ENCODE measurements around the gene TCF7L2.
"Not testable (repeated sequence)": the region's sequence is repeated elsewhere in the genome, so short reads cannot be mapped to it uniquely, and the experiment has no call there.

Gene TCF7L2

DNA sequence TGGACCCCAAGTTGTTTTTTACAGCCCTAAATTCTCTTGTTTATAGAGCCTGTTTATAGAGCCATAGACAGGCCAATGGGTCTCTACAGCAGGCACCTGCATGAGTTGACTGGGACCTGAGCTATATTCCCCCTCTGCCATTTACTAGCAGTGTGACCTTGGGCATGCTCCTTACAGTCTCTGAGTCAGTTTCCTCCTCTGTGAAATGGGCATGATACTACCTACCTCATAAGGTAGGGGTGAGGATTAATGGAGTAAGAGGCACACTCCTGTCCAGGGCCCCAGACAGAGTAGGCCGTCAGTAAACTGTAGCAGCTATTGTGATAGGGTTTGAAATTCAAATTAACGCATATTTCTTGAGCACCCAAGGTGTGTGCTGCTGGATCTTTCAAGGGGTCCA, 138.1 kb downstream of the TCF7L2 start:
- in situ Hi-C loops (cut with HindIII; ENCODE audit: low sequenced_read_pairs): no loop called here

DNA sequence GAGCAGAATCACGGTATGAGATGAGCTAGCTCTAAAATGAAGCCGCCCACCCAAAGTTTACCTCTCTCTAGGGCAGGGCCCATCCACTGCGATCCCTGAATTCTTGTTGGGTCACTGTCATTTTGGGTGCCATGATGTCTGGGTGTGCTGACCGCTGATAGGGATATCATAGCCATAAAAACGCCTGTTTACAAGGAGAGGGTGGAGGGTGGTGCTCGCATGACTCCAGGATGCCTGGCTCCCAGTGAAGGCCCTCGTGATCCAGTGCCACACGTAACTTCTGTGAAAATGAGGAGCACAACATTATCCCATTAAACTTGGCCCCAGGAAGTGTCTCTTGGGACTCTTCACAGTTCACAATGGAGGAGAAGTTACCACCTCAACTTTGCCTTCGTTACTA, 139.5 kb downstream of the TCF7L2 start:
- in situ Hi-C loops (cut with HindIII; ENCODE audit: low sequenced_read_pairs): no loop called here

DNA sequence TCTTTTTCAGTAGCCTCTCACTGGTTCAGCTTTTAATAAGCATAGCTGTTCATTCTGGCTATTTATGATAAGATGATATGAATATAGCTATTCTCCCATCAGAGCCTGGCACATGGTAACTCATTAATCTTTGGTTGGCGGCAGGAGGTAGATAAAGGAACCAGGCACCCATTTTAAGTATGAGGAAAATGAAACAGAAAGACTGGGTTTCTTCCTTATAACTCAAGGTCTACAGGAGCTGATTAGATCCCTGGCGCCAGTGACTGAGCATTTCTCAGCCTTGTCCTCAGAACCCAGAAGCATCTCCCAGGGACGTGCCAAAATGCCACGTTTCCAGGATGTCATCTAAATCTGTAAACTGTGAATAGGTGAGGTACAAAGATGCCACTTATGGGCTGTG, 141.9 kb downstream of the TCF7L2 start:
- in situ Hi-C loops (cut with HindIII; ENCODE audit: low sequenced_read_pairs): no loop called here

DNA sequence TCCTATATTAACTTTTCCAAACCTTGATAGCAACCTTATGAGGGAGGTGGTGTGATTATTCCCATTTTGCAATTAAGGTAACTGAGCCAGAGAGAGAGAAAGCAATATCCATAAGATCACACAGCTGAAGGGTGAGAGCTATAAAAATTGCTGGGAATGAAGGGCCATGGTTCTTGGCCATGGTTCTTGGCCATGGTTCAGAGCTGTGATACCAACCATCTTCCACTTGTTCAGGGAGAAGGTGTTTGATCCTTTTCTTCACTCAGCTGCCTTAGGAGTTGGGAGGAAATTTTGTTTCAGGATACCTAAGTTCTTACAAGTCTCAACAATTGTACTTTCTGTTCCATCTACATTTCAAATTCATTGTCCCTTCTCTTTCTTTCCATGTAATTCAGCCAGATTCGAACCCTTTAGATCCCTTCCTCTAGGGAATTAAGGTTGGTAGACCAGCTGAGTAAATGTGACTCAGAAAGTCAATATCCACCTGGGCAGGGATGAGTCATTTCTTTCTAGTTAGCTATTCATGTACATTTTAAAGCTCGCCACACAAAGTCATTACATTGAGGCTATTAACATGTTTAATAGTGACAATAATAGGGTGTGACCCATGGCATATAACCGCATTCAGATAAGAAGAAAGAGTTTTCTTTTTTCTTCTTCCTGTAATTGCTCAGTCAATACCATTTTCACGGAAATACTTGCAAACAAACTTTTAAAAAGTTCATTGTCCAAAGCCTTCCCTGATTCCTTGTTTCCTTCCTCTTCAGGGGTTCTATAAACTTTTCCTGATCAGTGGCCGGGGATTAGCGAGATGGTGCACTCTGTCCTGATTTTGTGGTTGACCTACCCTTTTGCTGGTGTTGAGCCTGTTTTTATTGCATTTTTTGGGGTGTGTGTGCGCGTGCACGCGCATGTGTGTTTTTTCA, 143.4 kb downstream of the TCF7L2 start:
- in situ Hi-C loops (cut with HindIII; ENCODE audit: low sequenced_read_pairs): no loop called here

DNA sequence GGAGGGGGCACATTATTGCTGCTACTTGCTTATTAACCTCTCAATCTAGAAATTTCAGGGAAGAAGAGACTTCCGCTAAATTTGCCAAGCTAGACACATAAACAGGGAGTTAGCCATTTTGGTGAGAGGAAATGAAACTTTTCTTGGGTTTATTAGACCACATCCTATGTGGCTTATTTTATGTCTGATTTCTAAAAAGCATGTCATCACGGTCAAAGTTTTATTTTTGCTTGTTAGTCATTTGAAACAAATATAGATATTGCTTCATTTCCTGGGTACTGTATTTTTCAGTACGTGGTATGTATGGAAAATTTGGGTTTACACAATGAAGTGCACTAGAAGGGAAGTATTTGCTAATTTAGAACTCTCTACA, 144.1 kb downstream of the TCF7L2 start:
- in situ Hi-C loops (cut with HindIII; ENCODE audit: low sequenced_read_pairs): no loop called here

DNA sequence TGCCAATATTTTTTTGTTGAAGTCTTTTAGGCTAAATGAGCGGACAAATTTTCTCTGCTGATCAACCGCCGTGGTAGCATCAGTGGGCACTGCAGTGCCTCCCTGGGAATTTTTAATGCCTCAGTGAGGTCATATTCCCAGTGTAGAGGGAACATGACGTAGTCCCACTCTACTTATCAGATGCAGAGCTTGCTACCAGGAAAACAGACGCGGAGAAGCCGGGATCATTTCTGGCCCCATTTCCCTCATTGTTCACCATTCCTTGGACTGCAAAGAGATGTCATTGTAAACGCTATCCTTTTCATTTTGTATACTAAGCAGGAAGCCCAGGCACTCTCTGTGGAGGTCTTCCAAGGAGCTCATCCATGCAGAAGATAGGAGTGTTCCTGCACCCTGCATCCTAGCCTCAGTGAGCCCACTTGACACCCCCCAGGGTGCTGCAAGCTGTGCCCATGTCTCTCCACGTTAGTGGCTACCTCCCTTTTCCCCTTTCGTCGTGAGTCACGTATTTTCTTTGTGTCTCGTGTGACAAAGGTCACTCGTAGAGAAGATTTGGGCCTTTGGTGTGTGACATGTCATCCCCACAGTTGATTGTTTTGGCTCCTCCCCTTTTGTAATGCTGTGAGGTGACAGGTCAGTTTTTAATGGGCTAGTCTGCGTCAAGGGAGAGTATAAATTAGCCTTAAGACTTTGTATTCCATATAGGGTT, 145.5 kb downstream of the TCF7L2 start:
- in situ Hi-C loops (cut with HindIII; ENCODE audit: low sequenced_read_pairs): no loop called here

DNA sequence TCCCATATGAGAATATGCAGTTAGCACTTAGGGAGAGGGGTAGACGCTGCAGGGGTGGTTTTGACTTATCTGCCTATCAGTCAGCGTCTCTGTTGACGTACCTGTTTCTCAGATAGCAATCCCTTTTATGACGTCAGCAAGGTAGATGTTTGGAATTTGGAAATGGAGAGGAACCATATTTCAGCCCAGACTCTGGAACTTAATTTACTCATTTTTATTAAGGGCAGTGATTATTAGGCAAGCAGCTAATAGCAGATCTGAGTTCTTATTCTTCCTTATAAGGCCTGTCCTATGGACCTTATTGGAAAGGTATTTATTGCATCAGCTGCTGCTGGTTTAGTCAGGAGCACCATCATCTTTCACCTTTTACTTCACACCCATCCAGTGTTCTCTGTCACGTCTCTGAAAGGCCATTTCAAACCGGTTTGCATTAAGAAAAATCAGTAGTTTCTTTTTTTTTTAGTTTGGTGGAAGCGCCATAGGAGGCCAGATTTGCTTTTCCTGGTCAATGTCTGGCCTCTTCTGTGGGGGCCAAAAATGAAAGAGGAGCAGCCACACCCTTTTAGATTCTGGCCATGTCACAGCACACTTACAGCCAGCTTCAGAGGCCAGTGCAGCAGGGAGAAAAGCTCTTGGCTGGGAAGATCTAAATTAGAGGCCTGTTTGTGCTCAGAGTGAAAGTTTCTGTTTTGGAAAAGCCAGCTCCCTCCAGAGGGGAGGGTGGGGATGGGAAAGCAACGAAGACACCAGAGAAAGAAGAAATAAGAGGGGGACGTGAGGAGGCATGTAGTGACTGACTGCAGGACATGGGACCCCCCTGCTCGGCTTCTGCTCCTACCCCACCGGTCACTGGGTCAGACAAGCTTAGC, 146.3 kb downstream of the TCF7L2 start:
- in situ Hi-C loops (cut with HindIII; ENCODE audit: low sequenced_read_pairs): no loop called here

DNA sequence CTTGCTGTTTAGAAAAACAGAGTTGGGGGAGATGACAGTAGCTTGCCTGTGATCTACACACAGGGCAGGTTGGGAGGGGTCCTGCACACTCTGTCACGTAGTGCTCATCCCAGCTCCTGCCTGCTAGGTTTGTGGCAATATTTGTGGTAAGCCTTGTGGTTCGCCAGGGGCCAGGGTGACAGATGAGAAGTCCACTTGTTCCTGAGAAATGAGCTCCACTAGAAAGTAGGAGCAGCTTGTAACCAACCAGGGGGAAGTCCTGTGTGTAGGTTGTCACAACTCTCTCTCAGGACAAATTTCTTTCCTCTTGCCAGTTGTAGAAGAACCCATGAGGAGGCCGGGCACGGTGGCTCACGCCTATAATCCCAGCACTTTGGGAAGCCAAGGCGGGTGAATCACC, 147.0 kb downstream of the TCF7L2 start:
- in situ Hi-C loops (cut with HindIII; ENCODE audit: low sequenced_read_pairs): no loop called here

DNA sequence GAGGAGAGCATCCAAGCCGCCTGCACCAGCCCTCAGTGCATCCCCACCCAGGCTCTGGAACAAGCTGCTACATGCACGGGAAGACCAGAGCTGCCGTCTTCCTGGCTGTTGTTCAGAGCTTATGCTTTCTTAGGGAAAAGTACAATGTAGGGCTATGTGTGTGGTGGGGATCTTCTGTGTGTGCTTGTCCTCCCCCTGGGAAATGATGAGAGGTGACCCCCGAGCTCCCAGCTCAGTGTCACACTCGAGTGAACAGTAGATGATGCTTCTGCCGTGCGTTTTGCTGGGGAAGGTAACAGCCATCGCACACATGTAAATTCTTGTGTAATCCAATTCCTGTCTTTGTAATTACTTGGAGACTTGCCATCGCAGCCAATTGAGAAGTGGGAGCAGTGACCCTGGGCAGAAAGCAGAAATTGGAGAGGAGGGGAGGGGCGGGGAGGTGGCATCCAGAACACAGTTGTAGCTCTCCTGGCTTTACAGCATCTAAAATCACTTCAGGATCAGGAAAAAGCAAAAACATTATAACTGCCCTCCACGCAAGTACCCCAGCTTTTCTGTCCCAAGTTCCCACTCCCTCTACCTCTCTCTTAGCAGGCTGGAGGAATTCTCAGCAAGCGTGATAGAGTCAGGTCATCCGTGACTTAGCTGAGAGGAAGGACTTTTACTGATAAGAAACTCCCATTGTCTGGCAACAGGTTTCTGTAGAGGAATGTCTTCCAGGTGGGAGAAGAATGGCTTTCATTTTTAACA, 149.6 kb downstream of the TCF7L2 start:
- in situ Hi-C loops (cut with HindIII; ENCODE audit: low sequenced_read_pairs): no loop called here

DNA sequence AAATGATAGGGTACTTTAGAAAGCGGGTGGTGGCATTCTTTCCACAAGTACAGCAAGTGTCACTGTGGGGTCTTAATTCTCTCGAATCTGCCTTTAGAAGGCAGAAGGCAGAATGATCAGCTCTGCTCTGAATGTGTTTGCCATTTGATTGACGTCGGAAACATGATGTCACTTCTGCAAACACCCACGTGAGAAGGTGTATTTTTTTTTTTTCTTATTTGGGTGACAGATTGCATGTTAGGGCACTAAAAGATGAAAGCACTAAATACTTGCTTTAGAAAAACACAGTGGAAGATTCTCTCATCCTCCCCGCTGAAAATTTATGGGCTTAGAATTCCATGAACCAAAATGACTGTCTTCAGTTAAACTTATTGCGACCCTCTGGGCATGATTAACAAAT, 150.2 kb downstream of the TCF7L2 start:
- in situ Hi-C loops (cut with HindIII; ENCODE audit: low sequenced_read_pairs): no loop called here

DNA sequence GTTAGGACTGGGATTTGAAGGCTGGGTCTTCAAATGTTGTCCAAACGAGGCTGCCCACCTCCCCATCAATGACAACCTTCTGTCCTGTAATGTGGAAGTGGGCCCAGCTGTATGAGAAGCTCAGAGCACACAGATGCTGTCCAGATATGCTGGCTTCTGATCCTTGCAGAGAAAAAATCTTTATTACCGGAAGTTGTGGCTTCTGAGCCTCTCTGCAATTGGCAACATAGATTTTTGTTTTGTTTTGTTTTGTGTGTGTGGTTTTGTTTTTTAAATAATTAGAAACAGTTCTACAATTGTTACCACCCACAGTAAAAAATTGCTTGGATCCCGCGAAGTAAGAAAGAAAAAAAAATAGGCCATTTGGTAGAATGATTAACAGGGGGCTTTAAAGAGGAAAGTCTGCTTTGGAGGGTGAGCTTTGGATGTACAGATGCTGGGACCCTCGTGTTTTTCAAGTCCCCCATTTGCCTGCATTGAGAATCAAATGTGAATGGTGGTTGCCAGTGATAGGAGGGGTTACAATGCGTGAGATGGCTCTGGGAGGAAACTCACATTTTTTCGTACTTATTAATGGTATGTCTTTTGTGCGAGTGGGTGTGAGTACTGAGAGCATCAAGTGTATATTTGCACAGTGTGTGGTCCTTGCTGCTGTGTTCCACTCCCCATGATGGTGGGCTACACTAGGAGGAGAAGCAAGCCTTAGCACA, 153.2 kb downstream of the TCF7L2 start:
- in situ Hi-C loops (cut with HindIII; ENCODE audit: low sequenced_read_pairs): no loop called here

DNA sequence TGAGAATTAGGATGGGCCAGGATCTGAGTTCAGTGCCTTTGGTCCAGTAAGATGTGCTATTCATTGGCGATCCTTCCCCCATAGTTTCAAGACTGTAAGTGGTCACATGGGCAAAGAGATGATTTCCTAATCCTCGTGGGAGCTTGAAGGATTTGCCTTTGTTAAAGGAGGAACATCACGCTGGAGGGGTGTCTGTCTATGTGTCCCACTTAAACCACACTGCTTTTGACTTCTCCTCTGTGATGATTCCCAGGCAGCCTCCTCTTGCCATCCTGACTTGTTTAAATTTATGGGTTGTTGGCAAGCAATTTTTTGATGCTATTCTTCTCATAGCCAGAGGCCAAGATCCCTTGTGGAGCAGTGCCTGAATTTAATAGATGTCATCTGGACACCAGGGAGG, 154.0 kb downstream of the TCF7L2 start:
- in situ Hi-C loops (cut with HindIII; ENCODE audit: low sequenced_read_pairs): no loop called here

DNA sequence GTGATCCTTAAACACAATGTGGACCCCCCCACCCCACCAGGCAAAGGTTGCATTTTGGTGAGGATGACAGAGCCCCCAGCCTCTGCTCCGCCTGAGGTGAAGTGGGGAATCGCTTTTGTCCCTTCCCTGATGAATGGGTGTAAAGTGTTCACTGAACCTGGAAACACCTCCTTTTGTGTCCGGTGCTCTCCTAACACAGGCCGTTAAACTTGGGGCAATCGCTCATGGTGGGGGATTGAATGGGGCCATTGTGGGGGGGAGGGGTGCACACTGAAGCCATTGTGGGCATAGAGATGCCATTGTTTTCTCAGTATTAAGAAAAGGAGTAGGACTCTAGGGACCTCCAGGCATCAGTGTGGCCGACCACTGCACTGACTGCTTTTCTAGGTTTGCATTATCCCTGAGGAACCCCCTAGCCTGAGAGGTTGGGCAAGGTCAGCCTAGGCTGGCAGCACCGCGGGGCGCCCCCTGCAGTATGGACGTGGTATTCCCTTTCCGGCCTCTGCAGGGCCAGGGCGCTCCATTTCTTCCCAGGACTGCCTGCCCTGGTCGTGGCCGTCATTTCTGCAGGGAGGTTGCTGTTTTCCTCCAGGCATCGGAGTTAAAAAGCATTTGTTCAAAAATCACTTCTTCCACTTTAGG, 158.3 kb downstream of the TCF7L2 start:
- in situ Hi-C loops (cut with HindIII; ENCODE audit: low sequenced_read_pairs): no loop called here

DNA sequence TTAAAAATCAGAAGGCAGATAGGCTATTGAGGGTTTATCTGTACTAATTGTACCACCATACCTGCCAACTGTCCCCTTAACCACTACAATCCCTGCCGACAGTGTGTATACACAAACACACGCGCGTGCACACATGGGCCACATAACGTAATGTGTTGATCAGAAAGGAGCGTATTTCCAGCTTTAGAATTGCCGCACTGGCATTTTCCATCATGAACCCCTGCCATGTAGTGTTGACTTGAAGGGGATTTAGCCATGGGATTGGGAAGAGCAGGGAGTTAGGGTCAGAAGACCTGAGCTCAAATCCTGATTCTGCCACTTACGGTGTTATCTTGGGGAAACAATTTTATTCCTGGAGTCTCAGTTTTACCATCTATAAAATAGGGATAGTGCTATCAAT, 158.9 kb downstream of the TCF7L2 start:
- in situ Hi-C loops (cut with HindIII; ENCODE audit: low sequenced_read_pairs): no loop called here

DNA sequence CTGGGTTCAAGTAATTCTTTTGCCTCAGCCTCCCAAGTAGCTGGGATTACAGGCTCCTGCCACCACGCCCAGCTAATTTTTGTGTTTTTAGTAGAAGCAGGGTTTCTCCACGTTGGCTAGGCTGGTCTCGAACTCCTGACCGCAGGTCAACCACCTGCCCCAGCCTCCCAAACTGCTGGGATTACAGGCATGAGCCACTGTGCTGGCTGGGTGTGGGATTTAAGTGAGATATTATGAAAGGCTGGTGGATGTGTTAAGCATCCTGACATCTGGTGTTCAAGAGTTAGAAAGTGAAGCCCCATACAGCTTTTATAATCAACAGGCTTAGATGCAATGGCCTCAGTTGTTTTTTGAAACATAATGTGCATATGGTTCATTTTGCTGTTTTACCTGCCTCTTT, 159.4 kb downstream of the TCF7L2 start:
- in situ Hi-C loops (cut with HindIII; ENCODE audit: low sequenced_read_pairs): not testable (repeated sequence)

DNA sequence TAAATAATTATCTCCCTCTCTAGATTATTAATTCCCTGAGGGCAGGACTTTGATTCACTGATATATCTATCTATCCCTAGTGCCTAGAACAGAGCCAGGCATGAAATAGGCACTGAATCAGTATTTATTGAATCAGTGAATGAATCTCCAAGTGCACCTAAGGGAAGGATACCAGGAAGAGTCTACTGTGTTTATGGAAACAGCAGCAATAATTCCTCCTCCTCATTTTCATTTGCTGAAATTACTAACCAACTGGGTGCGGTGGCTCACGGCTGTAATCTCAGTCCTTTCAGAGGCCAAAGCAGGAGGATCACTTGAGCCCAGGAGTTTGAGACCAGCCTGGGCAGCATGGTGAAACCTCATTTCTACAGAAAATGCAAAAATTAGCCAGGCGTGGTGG, 161.2 kb downstream of the TCF7L2 start:
- in situ Hi-C loops (cut with HindIII; ENCODE audit: low sequenced_read_pairs): loop anchor here (10.0 kb wide), 1 partner anchor 636 kb away; no protein-coding TSS in a partner anchor

DNA sequence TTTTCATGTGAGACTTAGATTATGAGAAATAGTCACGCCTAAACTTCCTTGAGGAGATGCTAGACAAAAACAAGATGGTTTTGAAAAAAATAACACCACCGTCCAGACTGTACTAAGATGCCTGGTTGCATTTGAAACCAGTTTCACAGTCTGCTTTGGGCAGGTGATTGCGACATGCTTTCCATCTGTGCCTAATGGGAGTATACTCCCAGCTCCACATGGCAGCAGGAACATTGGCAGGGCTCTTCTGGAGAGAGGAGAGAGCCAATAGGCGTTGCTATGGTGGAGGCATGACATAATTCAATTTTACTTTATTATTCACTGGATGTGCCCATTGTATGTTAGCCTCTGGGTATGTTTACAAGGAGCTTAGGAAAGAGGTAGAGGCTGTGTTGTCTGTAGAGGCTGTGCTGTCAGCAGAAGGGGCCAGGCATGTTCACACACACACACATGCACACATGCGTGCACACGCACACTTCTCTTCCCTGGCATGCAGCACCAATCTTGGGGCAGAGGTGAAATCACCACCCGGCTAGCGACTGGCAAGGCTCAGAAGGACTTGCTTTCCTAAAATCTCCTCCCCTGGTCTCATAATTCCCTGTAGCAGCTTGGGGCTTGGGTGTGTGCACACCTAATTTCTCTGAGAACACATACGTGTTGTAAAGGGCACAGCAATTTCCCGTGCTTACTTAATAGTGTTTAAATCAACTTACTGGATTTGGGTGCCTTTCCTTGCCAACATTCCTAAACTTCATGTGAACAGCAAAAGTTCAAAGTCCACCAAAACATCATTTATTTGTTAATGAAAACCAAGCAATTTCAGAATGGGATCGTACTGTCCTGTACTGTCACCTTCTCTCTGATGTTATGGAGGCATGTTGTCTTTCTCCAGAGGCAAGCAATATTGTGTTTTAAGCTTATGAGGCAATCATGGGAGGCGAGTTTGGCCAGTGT, 162.1 kb downstream of the TCF7L2 start:
- in situ Hi-C loops (cut with HindIII; ENCODE audit: low sequenced_read_pairs): loop anchor here (10.0 kb wide), 1 partner anchor 637 kb away; no protein-coding TSS in a partner anchor

DNA sequence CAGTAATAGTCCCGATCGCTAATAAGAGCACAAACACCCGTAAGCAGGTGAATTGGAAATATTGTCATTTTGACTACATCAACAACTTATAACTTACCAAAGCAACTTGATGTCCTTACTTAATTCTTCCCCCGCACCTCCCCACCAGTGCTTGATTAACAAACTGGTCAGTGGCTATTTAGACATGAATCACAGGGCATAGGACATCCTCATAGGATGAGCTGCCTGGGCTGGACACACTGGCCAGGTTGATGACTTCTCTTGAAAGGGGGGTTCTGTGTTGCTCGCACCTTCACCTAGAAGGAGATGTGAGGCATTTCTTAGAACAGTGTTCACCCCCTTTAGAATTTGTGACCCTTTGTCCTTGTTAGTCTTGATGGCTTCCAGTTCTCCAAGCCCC, 163.2 kb downstream of the TCF7L2 start:
- in situ Hi-C loops (cut with HindIII; ENCODE audit: low sequenced_read_pairs): loop anchor here (10.0 kb wide), 1 partner anchor 638 kb away; no protein-coding TSS in a partner anchor
